HG03064 (cell line): Measurements from ENCODE around the gene SMAD9.
"Not testable (repeated sequence)": the region's sequence is repeated elsewhere in the genome, so short reads cannot be mapped to it uniquely, and the experiment has no call there.

Source experiments
- ATAC-seq: cut with Tn5 transposase; IDR thresholded peaks from one replicate; pipeline ENCODE4 v1.9.1; 2021; ENCODE audit warnings: low read depth; ENCODE audit not compliant: unreplicated experiment

SMAD9 gene

GRCh38 chr13:36912973-36913372 lies 7.1 kb downstream of the SMAD9 start:
- ATAC-seq: no peak

DNA sequence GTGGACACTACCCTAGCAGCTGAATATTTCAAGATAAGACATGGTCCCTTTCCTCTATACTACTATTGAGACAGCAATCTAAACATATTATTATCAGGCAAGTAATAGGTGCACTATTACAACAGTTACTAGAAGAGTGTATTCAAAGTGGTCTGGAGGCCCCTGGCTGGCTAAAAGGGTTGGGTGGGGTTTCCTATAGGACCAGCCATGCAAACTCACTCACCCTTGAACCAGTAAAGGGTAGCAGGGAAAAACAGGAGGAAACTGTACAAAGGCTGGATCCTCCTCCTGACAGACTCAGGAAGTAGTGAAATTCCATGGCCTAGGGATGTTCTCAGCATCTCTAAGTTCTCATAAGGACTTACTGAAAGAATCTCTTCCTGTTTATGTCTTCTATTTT lies 7.7 kb downstream of the SMAD9 start:
- ATAC-seq: no peak

- no peak for ATAC-seq
Observed at GRCh38 chr13:36910545-36910944, 9.5 kb downstream of the SMAD9 start.

- ATAC-seq: no peak
Observed at GRCh38 chr13:36907821-36908220, 12.2 kb downstream of the SMAD9 start.

GRCh38 chr13:36907266-36907665 lies 12.8 kb downstream of the SMAD9 start:
- ATAC-seq: no peak

GRCh38 chr13:36905944-36906343 lies 14.1 kb downstream of the SMAD9 start:
- ATAC-seq: no peak

DNA sequence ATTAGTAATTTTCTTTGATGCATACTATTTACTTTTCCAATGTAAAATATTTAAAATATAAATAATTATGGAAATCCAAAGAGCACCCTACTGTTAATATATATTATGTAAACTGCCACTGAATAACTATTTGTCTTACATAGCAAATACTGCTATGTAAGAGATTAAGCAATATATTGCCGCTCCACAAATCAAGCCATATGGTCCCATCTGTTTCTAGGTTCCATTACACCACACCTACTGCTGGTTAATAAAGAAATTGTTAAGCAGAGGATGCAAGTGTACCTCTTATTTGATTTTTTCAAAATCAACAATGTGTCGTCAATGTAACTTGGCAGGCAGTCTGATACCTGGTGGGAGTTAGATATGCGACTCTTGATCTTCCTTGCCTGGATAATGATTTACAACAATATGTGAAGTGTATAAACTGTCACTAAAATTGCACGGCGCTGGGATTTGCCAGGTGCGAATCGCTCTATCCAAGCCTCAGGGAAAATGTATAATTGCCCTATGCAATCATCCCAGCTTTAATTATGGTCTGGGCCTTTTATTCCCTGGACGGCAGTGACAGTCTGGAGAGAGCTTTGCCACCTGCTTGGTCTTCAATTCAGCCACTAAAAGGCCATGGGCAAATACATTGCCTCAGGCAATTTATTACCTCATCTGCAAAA lies 16.0 kb downstream of the SMAD9 start:
- ATAC-seq: no peak

DNA sequence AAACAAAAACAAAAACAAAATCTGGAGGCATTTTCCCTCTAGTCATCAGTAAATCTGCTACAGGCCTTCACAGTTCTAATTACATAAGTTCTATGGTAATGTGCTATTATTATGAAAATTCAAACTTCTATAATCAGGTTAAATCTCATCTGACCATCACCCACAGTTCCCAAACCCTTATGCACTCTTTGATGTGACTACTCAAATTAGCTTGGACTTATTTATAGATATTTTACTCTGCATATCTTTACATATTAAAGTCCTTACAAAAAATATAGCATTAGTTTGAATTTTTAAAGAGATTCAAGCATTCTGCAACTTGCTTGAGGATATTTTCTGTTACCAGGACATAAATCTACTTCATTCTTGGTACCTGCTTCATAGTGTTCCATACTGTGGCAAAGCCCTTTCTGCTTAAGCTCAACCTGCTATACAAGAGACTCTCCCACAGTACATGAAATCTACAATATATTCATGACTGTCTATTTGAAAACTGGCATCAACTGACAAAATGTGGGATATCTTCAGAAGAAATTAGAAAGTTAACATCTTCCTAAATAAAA lies 22.9 kb downstream of the SMAD9 start:
- no peak for ATAC-seq

- no peak for ATAC-seq
Observed at GRCh38 chr13:36891752-36892151, 28.3 kb downstream of the SMAD9 start.

GRCh38 chr13:36888645-36889044 lies 31.4 kb downstream of the SMAD9 start:
- ATAC-seq: no peak

- ATAC-seq: peak; percentile 67
Observed at GRCh38 chr13:36887758-36888521, 32.1 kb downstream of the SMAD9 start.

GRCh38 chr13:36885901-36886300 lies 34.1 kb downstream of the SMAD9 start:
- ATAC-seq: no peak

GRCh38 chr13:36884235-36884634 lies 35.8 kb downstream of the SMAD9 start:
- ATAC-seq: no peak

- no peak for ATAC-seq
Observed at GRCh38 chr13:36883824-36884223, 36.2 kb downstream of the SMAD9 start.

DNA sequence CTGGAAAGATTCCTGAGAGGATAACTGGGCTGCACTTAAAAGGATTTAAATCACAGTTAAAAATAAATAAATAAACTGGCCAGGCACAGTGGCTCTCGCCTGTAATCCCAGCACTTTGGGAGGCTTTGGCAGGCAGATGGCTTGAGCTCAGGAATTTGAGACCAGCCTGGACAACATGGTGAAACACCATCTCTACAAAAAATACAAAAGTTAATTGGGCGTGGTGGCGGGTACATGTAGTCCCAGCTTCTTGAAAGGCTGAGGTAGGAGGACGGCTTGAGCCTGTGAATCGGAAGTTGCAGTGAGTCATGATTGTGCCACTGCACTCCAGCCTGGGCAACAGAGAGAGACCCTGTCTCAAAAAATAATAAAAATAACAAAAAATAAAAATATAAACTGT lies 36.6 kb downstream of the SMAD9 start:
- ATAC-seq: not testable (repeated sequence)

DNA sequence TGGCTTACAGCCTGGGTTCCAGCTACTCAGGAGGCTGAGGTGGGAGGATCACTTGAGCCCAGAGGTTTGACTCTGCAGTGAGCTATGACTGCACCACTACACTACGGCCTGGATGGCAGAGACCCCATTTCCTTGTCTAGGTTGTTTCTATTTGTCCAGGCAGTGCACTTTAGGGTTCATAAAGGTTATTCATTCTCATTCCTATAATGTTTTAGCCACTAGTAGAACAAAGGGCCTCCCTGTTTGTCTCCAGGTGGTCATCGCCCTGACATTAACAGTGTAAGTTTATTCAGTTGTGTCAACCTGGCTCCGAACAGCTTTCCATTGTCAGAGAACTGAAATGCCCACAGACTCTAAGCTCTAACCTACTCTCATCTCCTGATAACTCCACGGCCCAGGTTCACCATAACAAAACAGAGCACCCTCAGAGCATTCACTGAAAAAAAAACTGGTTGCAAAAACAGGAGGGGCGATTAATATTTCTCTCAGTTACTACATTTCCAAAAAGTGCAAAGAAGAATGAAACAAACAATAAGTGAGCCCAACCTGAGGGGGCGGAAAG lies 37.1 kb downstream of the SMAD9 start:
- ATAC-seq: no peak

DNA sequence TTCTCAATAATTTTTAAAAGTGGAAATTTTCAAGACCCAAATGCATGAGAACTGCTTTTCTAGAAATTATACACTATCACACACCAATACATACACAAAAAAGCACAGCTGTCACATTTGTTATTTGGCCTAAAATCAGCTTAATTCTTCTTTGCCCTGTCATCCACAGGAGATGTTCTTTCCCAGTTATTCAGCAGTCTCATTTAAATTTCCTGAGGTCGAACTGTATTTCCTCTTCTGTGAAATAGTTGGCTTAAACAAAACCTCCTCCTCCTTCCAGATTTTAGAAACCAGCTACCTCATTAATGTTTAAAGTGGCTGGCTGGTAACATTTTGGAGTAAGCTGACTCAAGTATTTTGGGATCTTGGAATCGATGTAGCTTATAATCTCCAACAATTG lies 39.1 kb downstream of the SMAD9 start:
- no peak for ATAC-seq

DNA sequence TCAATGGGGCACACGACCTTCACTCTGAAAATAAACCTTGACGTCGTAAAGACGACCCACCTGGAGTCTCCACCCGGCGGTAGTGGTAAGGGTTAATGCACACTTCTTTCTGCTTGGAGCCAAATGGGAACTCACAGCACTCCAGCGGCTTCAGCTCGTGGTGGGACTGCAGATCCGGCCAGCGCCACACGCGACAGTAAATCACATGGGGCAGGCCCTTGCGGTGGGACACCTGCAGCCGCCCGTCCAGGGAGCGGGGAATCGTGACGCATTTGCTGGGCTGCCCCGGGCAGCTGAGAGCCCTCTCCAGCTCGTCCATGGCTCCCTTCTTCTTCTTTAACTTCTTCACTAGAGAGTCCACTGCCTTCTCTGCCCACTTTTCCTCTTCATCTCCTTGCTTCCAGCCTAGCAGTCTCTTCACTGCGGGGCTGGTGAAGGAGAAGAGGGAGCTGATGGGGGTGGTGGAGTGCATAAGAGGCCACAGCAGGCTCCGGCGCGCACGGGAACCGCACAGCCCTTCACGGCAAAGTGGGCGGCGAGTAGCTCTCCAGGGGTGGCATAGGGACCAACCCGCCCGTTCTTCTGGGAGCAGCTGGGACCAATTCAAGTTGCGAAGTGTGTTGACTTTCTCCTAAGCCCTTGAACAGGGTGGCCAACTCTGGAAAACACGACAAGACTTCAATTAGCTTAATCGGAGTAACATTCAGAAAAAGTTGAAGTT lies 40.7 kb downstream of the SMAD9 start:
- no peak for ATAC-seq

- ATAC-seq: no peak
Observed at GRCh38 chr13:36875961-36876360, 44.1 kb downstream of the SMAD9 start.

DNA sequence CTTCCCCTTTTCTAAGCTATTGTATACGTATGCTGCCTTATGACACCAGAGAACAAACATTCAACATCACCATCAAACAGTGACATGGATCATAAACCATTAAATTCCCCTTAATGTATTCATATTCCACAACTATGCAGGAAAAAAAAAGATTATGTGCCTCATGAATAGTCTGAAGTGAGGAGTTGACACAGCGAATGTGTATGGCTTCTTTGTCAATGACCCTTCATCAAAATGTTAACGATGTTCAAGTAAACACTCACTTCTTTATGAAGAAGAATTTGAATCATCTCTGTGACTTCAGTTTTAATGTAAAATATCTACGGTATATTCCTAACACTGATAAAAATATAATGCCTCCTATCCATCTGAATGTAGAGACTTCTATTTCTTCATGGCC lies 44.6 kb downstream of the SMAD9 start:
- no peak for ATAC-seq

GRCh38 chr13:36872621-36873020 lies 47.4 kb downstream of the SMAD9 start:
- no peak for ATAC-seq
